ENCODE results near the gene RBM11.

RBM11 gene

GRCh38 chr21:14235101-14235500, 19.1 kb downstream of the RBM11 start:
- no peak overlapping the region for H3K4me3 ChIP-seq
- no peak overlapping the region for H3K27ac ChIP-seq
- DNase-seq (ENCODE audit: low spot score): no peak
- no peak for TF ChIP-seq CTCF (IDR thresholded peaks at IDR 0.05)

- Histone ChIP-seq H3K4me3 (no peak overlapping the region), H3K27ac (no peak overlapping the region)
- DNase-seq (ENCODE audit: low spot score): no peak
- TF ChIP-seq CTCF (IDR thresholded peaks at IDR 0.05): no peak
These were observed 20.2 kb downstream of the RBM11 start for GRCh38 chr21:14236180-14236579.

- no peak for DNase-seq (ENCODE audit: low spot score)
- TF ChIP-seq CTCF (IDR thresholded peaks at IDR 0.05): no peak
- Histone ChIP-seq H3K27ac (no peak overlapping the region), H3K4me3 (no peak overlapping the region)
These were observed 23.3 kb downstream of the RBM11 start for GRCh38 chr21:14239281-14239680.

- DNase-seq (ENCODE audit: low spot score): no peak
- H3K27ac ChIP-seq: no peak overlapping the region
- no peak for TF ChIP-seq CTCF (IDR thresholded peaks at IDR 0.05)
- H3K4me3 ChIP-seq: no peak overlapping the region
These were observed 25.3 kb downstream of the RBM11 start for GRCh38 chr21:14241297-14241696.

- Histone ChIP-seq H3K27ac (no peak overlapping the region), H3K4me3 (no peak overlapping the region)
- DNase-seq (ENCODE audit: low spot score): no peak
- no peak for TF ChIP-seq CTCF (IDR thresholded peaks at IDR 0.05)
These were observed 27.5 kb downstream of the RBM11 start for GRCh38 chr21:14243461-14243860.

- no peak for DNase-seq (ENCODE audit: low spot score)
- H3K27ac ChIP-seq: no peak overlapping the region
- no peak overlapping the region for H3K4me3 ChIP-seq
- no peak for TF ChIP-seq CTCF (IDR thresholded peaks at IDR 0.05)
These were observed 27.9 kb downstream of the RBM11 start for GRCh38 chr21:14243874-14244273.

- H3K4me3 ChIP-seq: no peak overlapping the region
- TF ChIP-seq CTCF (IDR thresholded peaks at IDR 0.05): no peak
- no peak for DNase-seq (ENCODE audit: low spot score)
- H3K27ac ChIP-seq: no peak overlapping the region
These were observed 29.0 kb downstream of the RBM11 start for GRCh38 chr21:14244911-14245310.

All from coronary artery (tissue), 2 donors.